ENCODE results near the gene C1QTNF3.
"Not testable (repeated sequence)": the region's sequence is repeated elsewhere in the genome, so short reads cannot be mapped to it uniquely, and the experiment has no call there.

The C1QTNF3 gene

GRCh38 chr5:34051374-34051980 is 8.5 kb upstream of the C1QTNF3 start:
- FAIRE-seq (no peak), DNase-seq (ENCODE audit: low spot score) (no peak)

DNA sequence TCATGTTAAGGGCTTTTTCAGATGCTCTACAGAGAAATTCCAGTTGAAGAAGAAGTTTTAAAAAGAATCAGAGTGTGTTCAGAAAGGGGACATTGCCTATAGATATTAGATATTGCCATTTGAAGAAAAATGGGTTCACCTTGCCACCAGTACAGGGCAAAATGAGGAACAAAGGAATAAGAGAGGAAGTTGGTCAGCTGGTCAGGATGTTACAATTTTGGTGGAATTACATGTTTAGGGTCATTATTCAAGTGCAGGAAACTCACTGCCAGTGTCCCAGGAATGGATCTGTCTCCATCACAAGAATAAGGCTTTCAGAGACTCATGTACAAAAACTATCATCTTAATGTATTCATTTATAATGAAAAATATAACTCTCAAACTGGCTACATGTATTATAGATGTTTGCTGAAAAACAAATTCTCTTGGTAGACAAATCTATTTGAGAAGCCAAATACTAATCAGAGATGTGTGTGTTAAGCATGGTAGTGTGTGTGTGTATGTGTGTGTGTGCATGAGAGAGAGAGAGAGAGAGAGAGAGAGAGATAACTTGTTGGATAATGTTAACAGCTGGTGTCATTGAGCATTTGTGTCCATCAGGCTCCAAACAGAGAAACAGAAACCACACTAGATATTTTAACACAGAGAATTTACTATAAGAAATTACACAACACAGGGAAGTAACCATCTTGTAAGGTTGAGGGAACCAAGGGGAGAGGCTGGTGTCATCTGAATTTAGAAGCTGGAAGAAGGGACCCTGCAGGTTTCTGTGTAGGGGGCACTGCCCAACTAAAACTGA is 5.0 kb upstream of the C1QTNF3 start:
- DNase-seq (ENCODE audit: low spot score): no peak
- no peak for FAIRE-seq

GRCh38 chr5:34047143-34047542 is 4.1 kb upstream of the C1QTNF3 start:
- DNase-seq (ENCODE audit: low spot score): no peak
- FAIRE-seq: no peak

GRCh38 chr5:34045996-34046395 is 3.0 kb upstream of the C1QTNF3 start:
- FAIRE-seq (no peak), DNase-seq (ENCODE audit: low spot score) (no peak)

GRCh38 chr5:34045023-34045422 is 2.0 kb upstream of the C1QTNF3 start:
- no peak for FAIRE-seq
- no peak for DNase-seq (ENCODE audit: low spot score)

GRCh38 chr5:34042321-34042720 is 692 bp downstream of the C1QTNF3 start:
- FAIRE-seq (no peak), DNase-seq (ENCODE audit: low spot score) (no peak)

DNA sequence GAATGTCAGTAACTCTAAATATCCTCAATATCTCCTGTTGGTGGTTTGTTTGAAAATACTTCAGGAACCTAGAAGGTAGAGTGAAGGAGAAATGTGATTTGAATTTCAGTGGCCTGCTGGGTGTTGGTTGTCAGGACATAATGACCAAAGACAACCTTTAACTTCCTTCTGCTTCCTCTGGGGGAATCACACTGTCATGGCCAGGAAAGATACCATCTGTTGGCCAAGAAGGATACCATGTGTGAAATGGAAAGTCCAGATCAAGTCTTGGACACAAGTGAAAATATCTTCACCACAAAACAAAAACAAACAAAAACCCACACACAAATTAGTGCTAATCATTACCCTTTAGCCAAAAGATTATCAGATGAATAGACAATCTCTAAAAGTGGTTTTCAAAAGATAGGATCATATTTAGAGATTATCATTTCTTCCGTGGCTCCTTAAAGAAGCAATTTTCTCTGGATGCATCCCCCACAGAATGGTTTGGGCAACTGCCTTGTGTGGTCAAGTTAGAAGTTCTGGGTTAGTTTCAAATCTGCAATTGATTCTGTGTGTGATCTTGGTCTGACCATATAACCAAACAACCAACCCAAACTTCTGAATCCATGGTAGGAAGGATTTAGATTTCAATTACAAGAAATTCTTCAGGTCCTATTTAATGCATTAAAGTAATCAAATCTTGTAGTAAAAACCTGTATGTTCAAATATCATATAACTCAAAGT is 1.6 kb downstream of the C1QTNF3 start:
- no peak for FAIRE-seq
- DNase-seq (ENCODE audit: low spot score): no peak

DNA sequence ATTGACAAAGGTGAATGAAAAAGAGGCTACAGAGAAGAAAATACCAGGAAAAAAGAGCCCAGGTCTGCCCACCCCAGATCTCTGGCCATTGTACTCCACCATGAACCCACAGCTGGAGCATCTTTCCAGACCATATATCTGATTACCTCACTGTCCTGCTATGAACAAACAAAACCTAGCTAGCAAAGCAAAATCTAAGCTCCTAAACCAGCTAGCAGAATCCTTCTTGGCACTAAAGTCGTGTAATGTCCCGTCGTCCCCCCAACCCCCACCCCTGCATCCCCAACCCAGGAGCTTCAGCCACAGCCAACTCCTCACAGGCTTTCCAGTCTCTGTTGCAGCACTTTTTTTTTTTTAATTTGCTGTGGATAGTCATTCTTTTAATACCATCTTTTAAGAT is 2.5 kb downstream of the C1QTNF3 start:
- no peak for FAIRE-seq
- peak; percentile 27 for DNase-seq (ENCODE audit: low spot score)

DNA sequence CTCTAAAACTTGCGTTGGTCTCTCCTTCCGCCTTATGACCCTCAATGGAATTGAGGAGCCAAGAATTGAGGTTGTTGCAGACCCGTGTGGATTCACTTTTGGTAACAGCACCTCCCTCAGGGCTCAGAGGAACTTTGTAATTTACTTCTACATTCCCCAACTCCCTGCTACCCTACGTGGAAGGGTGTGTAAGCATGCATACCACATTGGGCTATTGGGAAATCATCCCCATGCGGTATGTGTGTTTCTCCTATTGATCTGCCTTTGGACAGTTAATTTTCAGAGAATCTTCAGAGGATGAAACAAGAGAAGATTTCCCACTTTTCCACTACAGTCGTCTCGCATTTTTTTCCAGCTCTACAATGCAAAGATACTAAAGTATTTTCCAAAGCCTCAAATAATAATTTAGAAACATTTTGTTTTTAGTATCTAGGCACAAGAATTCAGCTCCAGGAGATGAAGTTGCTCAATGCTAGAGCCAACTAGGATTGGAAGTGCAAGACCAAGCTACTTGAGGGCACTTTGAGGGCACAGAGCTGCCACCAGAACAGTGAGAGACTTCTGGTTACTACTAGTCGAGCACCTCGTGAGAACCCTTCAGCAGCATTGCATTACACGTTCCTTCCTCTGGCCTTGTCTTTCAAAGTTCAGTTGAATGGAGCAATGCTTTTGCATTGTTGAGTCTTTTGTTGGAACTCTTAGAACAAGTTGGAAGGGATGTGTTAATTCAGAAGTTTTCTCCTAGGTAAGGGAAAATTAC is 3.4 kb downstream of the C1QTNF3 start:
- FAIRE-seq: no peak
- DNase-seq (ENCODE audit: low spot score): no peak

DNA sequence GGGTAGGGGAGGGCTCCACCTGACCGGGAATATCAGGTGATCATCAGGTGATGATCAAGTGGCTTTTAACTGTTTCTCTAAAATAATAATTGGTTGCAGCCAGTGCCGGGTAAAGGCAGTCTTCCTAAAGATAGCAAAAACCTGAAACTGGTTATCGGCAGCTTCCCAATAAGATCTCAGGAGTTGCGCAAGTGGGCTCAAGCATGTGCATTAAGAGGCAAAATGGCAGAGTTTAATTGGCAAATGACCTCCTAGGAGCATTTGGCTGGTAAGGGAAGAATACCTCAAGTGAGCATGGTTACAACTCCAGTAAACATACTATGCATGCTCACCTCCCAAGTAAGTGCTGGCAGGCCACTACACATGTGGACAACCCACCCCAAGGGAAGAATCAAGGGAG is 4.2 kb downstream of the C1QTNF3 start:
- FAIRE-seq (peak; percentile 56), DNase-seq (ENCODE audit: low spot score) (no peak)

DNA sequence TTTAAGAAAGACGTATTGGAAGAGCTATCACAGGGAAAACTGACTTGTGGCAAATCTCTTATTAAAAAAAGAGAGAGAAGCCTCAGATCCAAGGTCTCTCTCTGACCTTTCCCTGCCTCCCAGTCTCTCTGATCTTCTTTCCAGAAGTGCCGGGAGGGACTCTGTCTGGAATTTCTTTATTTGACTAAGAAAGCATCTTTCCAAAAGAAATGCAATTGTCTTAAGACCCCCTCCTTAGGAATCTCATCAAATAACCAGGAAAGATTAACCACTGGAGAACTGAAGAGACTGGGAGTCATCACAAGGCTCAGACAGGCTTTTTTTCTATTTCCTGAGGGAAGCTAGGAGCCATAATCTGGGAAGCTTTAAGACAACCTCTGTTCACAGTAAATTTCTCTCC is 4.6 kb downstream of the C1QTNF3 start:
- DNase-seq (ENCODE audit: low spot score): no peak
- FAIRE-seq: no peak

- DNase-seq (ENCODE audit: low spot score) (no peak), FAIRE-seq (no peak)
These were observed 5.3 kb downstream of the C1QTNF3 start for GRCh38 chr5:34037726-34038125.

DNA sequence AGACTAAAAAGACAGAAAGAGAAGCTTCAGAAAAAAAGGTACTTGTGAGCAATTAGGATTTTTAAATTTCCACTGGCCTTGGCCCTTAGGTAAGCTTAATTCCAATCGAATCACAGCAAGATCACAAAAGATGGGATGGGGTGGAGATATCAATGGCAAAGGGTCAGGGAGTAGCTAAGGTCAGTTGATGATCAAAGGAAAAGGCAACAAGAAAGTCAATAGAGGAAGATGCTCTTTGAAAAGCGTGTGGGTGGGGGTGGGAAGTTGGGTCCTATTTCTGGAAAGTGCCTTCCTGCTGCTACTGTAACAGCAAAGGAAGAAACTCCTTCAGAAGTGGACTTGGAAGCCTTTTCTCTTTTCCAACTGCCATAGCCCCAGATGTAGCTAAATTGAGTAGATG is 7.3 kb downstream of the C1QTNF3 start:
- FAIRE-seq: no peak
- no peak for DNase-seq (ENCODE audit: low spot score)

DNA sequence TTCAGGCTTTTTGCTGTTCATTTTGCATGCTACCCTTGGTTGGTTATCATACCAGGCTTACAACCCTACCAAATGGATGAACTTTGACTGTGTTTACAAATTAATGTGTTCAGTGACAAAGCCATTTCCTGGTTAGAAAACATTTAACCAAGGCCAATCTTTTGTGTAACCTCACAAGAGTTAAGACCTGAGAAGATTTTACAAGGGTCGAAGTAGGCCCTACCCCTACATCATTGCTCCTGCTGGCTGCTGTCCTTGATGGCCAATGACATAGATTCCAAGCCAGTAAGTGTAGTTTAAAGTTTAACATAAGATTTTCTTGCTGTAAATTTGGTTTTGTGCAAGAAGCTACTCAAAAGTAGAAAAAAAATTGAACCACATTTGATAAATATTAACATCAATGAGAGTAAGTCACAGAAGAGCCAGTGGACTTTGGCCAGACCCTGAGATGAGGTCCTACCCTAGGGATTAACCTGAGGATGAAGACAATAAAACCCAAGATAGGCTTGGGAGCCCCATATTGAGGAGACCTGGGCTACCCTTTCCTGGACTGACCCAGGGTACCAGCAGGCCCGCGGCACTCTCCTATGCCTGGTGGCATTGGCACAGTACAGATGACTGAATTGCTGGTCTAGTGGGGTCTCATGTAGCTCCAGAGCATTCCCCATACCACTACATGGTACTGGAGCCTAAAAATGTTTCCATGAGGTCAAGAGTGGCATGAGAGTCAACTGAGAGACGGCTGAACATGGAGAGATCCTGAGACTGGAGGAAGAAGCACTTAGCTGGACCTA is 8.3 kb downstream of the C1QTNF3 start:
- DNase-seq (ENCODE audit: low spot score) (no peak), FAIRE-seq (no peak)

GRCh38 chr5:34031966-34032365 is 11.0 kb downstream of the C1QTNF3 start:
- DNase-seq (ENCODE audit: low spot score) (no peak), FAIRE-seq (no peak)

DNA sequence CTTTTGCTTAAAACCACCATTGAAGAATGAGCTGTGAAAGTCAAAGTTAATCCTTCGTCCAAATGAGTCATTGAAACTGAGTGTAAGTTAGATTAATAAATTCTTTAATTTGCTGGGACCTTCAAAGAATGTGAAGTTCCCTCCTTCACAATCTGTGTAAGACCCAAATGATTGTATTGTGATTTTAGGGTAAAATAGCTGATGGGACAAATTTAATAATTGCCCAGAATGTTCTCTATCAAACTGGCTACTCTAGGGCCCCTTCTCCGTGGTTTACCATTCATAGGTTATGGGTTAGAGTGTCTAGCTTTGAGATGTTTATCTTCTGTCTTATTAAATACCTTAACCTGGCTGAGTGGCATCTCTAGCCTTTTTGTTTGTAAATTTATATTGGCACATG is 11.9 kb downstream of the C1QTNF3 start:
- FAIRE-seq (no peak), DNase-seq (ENCODE audit: low spot score) (no peak)

- not testable (repeated sequence) for DNase-seq (ENCODE audit: low spot score)
- peak; percentile 90 for FAIRE-seq
These were observed 12.4 kb downstream of the C1QTNF3 start for GRCh38 chr5:34030585-34030984.

GRCh38 chr5:34030048-34030447 is 13.0 kb downstream of the C1QTNF3 start:
- DNase-seq (ENCODE audit: low spot score) (no peak), FAIRE-seq (no peak)

- FAIRE-seq (no peak), DNase-seq (ENCODE audit: low spot score) (no peak)
These were observed 14.7 kb downstream of the C1QTNF3 start for GRCh38 chr5:34028349-34028748.

DNA sequence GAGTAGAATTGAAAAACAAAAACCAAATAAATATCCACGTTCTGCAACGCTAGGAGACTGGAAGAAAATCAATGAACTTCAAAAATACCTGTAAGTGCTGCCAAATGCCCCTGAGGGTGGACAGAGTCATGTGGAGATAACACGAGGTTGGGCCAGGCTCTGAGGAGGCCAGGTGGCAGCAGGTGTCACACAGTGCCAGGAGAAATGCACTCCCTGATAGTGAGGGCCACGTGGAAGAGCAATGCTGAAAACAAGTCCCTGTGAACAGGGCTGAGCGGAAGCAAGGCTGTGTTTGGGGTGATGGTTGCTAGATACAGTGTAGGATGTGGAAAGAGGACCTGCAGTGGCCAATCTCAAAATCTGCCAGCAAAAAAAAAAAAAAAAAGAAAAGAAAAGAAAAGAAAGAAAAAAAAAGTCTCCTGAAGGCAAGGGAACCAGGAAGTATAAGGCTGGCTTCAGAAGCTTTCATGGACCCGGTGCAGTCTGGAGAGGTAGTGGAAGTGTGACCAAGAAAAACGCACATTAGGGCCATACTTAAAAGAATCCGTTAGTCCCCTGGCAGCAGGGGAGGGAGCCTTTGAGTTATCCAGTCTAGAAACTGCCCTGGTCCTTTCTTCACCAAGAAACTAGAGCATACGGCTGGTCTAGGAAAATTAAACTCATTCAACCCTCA is 16.8 kb downstream of the C1QTNF3 start:
- DNase-seq (ENCODE audit: low spot score) (no peak), FAIRE-seq (no peak)

All from urothelium cell line (cell line).